Measurements from ENCODE around the gene CDK5RAP2.

CDK5RAP2 gene

DNA sequence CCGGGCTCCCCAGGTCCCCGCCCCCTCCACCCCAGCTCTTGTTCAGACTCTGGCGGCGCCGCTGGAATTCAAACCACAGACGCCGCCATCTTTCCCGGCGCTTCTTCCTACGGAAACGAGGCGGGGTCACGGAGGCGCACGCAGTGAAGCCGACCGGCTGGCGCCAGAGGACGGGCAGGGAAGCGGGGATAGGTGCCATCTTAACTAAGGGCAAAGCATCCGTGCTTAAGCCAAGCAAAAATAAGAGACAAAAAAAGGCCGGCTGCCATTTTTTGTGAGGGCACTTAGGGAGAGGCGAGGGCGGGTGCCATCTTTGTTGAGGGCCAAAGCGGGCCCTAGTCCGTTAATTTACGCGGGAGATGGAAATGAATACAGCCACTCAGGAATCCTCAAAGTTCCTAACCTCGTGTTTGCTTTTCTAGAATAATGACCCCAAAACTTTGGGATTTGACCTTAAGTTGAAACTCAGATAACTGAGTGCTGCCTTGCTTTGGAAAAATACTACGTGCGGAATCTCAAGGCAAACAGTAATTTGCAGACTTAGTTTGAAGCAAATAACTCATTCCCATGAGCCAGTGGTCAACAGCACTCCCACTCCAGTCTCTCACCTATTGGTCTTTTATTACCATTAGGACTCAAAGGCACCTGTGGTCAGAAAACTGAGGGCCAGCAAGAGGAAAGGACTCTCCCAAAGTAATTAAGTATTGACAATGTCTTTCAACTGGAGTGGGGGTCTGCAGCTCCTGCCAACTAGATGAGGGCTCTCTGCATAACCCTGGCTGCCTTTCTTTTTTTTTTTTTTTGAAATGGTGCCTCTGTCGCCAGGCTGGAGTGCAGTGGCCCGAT, at the start of gene CDK5RAP2 (continued):
- TF ChIP-seq, protein P1, sequence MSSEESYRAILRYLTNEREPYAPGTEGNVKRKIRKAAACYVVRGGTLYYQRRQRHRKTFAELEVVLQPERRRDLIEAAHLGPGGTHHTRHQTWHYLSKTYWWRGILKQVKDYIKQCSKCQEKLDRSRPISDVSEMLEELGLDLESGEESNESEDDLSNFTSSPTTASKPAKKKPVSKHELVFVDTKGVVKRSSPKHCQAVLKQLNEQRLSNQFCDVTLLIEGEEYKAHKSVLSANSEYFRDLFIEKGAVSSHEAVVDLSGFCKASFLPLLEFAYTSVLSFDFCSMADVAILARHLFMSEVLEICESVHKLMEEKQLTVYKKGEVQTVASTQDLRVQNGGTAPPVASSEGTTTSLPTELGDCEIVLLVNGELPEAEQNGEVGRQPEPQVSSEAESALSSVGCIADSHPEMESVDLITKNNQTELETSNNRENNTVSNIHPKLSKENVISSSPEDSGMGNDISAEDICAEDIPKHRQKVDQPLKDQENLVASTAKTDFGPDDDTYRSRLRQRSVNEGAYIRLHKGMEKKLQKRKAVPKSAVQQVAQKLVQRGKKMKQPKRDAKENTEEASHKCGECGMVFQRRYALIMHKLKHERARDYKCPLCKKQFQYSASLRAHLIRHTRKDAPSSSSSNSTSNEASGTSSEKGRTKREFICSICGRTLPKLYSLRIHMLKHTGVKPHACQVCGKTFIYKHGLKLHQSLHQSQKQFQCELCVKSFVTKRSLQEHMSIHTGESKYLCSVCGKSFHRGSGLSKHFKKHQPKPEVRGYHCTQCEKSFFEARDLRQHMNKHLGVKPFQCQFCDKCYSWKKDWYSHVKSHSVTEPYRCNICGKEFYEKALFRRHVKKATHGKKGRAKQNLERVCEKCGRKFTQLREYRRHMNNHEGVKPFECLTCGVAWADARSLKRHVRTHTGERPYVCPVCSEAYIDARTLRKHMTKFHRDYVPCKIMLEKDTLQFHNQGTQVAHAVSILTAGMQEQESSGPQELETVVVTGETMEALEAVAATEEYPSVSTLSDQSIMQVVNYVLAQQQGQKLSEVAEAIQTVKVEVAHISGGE (tag by site-specific recombination; conservative IDR thresholded peaks at IDR 0.05; ENCODE audit: low read depth): peak; percentile 97
- TF ChIP-seq ZIC2 (tag by site-specific recombination; IDR thresholded peaks at IDR 0.05): no peak
- TF ChIP-seq OSR2 (tag by site-specific recombination; IDR thresholded peaks at IDR 0.05): no peak
- TF ChIP-seq ZNF792 (tag by site-specific recombination; IDR thresholded peaks at IDR 0.05): no peak
- TF ChIP-seq, protein P2, sequence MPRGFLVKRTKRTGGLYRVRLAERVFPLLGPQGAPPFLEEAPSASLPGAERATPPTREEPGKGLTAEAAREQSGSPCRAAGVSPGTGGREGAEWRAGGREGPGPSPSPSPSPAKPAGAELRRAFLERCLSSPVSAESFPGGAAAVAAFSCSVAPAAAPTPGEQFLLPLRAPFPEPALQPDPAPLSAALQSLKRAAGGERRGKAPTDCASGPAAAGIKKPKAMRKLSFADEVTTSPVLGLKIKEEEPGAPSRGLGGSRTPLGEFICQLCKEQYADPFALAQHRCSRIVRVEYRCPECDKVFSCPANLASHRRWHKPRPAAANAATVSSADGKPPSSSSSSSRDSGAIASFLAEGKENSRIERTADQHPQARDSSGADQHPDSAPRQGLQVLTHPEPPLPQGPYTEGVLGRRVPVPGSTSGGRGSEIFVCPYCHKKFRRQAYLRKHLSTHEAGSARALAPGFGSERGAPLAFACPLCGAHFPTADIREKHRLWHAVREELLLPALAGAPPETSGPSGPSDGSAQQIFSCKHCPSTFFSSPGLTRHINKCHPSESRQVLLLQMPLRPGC (tag by site-specific recombination; IDR thresholded peaks at IDR 0.05): 0 out of 2 replicates have a peak, but pooled peaks have one; percentile 5
- no peak for TF ChIP-seq ZNF341 (tag by site-specific recombination; IDR thresholded peaks at IDR 0.05; ENCODE audit: low read depth)
- no peak for TF ChIP-seq ZNF791 (tag by site-specific recombination; IDR thresholded peaks at IDR 0.05)
- TF ChIP-seq, protein P3, sequence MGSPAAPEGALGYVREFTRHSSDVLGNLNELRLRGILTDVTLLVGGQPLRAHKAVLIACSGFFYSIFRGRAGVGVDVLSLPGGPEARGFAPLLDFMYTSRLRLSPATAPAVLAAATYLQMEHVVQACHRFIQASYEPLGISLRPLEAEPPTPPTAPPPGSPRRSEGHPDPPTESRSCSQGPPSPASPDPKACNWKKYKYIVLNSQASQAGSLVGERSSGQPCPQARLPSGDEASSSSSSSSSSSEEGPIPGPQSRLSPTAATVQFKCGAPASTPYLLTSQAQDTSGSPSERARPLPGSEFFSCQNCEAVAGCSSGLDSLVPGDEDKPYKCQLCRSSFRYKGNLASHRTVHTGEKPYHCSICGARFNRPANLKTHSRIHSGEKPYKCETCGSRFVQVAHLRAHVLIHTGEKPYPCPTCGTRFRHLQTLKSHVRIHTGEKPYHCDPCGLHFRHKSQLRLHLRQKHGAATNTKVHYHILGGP (tag by site-specific recombination; IDR thresholded peaks at IDR 0.05): no peak
- TF ChIP-seq KLF1 (tag by site-specific recombination; IDR thresholded peaks at IDR 0.05): no peak
- no peak for TF ChIP-seq ZNF548 (tag by site-specific recombination; IDR thresholded peaks at IDR 0.05)
- peak; percentile 96 for TF ChIP-seq YY2 (tag by site-specific recombination; IDR thresholded peaks at IDR 0.05)
- TF ChIP-seq ZNF184 (tag by site-specific recombination; IDR thresholded peaks at IDR 0.05): no peak
- no peak for TF ChIP-seq ZNF777 (tag by site-specific recombination; IDR thresholded peaks at IDR 0.05; ENCODE audit: borderline replicate concordance)
- TF ChIP-seq, protein P4, sequence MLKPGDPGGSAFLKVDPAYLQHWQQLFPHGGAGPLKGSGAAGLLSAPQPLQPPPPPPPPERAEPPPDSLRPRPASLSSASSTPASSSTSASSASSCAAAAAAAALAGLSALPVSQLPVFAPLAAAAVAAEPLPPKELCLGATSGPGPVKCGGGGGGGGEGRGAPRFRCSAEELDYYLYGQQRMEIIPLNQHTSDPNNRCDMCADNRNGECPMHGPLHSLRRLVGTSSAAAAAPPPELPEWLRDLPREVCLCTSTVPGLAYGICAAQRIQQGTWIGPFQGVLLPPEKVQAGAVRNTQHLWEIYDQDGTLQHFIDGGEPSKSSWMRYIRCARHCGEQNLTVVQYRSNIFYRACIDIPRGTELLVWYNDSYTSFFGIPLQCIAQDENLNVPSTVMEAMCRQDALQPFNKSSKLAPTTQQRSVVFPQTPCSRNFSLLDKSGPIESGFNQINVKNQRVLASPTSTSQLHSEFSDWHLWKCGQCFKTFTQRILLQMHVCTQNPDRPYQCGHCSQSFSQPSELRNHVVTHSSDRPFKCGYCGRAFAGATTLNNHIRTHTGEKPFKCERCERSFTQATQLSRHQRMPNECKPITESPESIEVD (tag by site-specific recombination; IDR thresholded peaks at IDR 0.05): no peak
- TF ChIP-seq, protein P5, sequence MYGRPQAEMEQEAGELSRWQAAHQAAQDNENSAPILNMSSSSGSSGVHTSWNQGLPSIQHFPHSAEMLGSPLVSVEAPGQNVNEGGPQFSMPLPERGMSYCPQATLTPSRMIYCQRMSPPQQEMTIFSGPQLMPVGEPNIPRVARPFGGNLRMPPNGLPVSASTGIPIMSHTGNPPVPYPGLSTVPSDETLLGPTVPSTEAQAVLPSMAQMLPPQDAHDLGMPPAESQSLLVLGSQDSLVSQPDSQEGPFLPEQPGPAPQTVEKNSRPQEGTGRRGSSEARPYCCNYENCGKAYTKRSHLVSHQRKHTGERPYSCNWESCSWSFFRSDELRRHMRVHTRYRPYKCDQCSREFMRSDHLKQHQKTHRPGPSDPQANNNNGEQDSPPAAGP (tag by site-specific recombination; IDR thresholded peaks at IDR 0.05): no peak
- no peak for TF ChIP-seq GLI4 (tag by site-specific recombination; IDR thresholded peaks at IDR 0.05)
- TF ChIP-seq ZNF391 (tag by site-specific recombination; IDR thresholded peaks at IDR 0.05; ENCODE audit: borderline replicate concordance, low read depth): no peak
- TF ChIP-seq ZNF514 (tag by site-specific recombination; IDR thresholded peaks at IDR 0.05): no peak
- TF ChIP-seq, protein P6, sequence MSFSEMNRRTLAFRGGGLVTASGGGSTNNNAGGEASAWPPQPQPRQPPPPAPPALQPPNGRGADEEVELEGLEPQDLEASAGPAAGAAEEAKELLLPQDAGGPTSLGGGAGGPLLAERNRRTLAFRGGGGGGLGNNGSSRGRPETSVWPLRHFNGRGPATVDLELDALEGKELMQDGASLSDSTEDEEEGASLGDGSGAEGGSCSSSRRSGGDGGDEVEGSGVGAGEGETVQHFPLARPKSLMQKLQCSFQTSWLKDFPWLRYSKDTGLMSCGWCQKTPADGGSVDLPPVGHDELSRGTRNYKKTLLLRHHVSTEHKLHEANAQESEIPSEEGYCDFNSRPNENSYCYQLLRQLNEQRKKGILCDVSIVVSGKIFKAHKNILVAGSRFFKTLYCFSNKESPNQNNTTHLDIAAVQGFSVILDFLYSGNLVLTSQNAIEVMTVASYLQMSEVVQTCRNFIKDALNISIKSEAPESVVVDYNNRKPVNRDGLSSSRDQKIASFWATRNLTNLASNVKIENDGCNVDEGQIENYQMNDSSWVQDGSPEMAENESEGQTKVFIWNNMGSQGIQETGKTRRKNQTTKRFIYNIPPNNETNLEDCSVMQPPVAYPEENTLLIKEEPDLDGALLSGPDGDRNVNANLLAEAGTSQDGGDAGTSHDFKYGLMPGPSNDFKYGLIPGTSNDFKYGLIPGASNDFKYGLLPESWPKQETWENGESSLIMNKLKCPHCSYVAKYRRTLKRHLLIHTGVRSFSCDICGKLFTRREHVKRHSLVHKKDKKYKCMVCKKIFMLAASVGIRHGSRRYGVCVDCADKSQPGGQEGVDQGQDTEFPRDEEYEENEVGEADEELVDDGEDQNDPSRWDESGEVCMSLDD (tag by site-specific recombination; IDR thresholded peaks at IDR 0.05): no peak
- no peak for TF ChIP-seq ZNF529 (tag by site-specific recombination; IDR thresholded peaks at IDR 0.05; ENCODE audit: insufficient replicate concordance)
- TF ChIP-seq ZNF544 (tag by site-specific recombination; IDR thresholded peaks at IDR 0.05): no peak
- no peak for TF ChIP-seq ZNF404 (tag by site-specific recombination; IDR thresholded peaks at IDR 0.05)
- TF ChIP-seq ZNF214 (tag by site-specific recombination; IDR thresholded peaks at IDR 0.05; ENCODE audit: borderline replicate concordance): no peak
- no peak for TF ChIP-seq ZNF223 (tag by site-specific recombination; IDR thresholded peaks at IDR 0.05)
- TF ChIP-seq ZNF629 (tag by site-specific recombination; IDR thresholded peaks at IDR 0.05): peak; percentile 72
- TF ChIP-seq MEIS1 (CRISPR knock-in tag; IDR thresholded peaks at IDR 0.05; ENCODE audit: borderline replicate concordance): no peak
- no peak for TF ChIP-seq ZNF626 (tag by site-specific recombination; IDR thresholded peaks at IDR 0.05)
